Right cardiac atrium (tissue), 5 donors: Measurements from ENCODE around the gene GAGE13. TPM values are rescaled to one million over a fixed set of nuclear protein-coding genes. Genes with fewer than 3 reads are reported as not detected.
"Not testable (repeated sequence)": the region's sequence is repeated elsewhere in the genome, so short reads cannot be mapped to it uniquely, and the experiment has no call there.

ENCODE experiments used
- ATAC-seq, 2 donors: fragments of 200-7000 bp; cut with Tn5 transposase; one replicate each; pipeline versions ENCODE4 v1.8.0 to v1.9.1; 2020; ENCODE audit warnings: moderate library complexity in 2 of 2, mild to moderate bottlenecking in 1 of 2
- DNase-seq, 3 donors: peaks; one replicate each; pipeline ENCODE4 v3.0.0-alpha.2; 2020
- H3K27ac ChIP-seq: one replicate; pipeline ENCODE4 v1.5.1; 2013; ENCODE audit warnings: mild to moderate bottlenecking, low read length, control low read depth, moderate library complexity
- H3K27me3 ChIP-seq: one replicate; pipeline ENCODE4 v1.6.1; 2013; ENCODE audit not compliant: control insufficient read depth, insufficient read depth
- H3K4me1 ChIP-seq: one replicate; pipeline ENCODE4 v1.6.1; 2013; ENCODE audit warnings: low read length; ENCODE audit not compliant: control insufficient read depth, insufficient read depth
- H3K4me3 ChIP-seq: one replicate; pipeline ENCODE4 v1.5.1; 2013; ENCODE audit warnings: low read length, control low read depth
- H3K9me3 ChIP-seq: one replicate; pipeline ENCODE4 v1.6.1; 2013; ENCODE audit warnings: low read length; ENCODE audit not compliant: control insufficient read depth
- WGBS: extraction: QIAGEN DNeasy Blood & Tissue Kit; methylation state at CpG from one replicate; pipeline ENCODE4 v1.1.7; 2013; 5-methylcytosine and 5-hydroxymethylcytosine counted together
- intact Hi-C, 4 donors: fragments of 100-400 bp; cut with DNase I; formaldehyde crosslinking; loops; one replicate each; pipeline versions ENCODE4 v1.11.0 to v1.14.0; 2022 to 2023
- polyA plus RNA-seq: library from polyadenylated mRNA; stranded (reverse); fragments of 200-250 nt; gene quantifications from one replicate; pipeline ENCODE4 v1.2.3, GENCODE V29; 2013
- total RNA-seq, 4 donors: library from RNA; stranded (reverse); fragmentation: NEBNext Ultra II Directional; extraction: Animal tissue kit (Norgen Biotek cat#: 25700); gene quantifications; one replicate each; pipeline ENCODE4 v1.2.1, GENCODE V29; 2021
- donor health status: healthy with polysubstance abuse.
- donor health status: DM: no; HTN: yes; CAD: no.
- donor health status: DM: no; HTN: no; CAD: no.
- donor health status: DM: no; HTN: yes; CAD: no; lungs with severe emphysema.
- donor health status: DM: yes; HTN: yes; CAD: no.

GAGE13 gene
- total and polyA plus RNA-seq, 5 donors: not detected

- intact Hi-C loops: no loop called here
- no peak within 1 kb of the TSS for H3K27ac ChIP-seq
- no peaks in the 10 kb centered on the region for H3K4me1 ChIP-seq
- no peak within 1 kb of the TSS for H3K4me3 ChIP-seq
- no peaks in the 10 kb centered on the region for H3K9me3 ChIP-seq
- DNase-seq (no peak), ATAC-seq (no peak)
- WGBS: 80% methylated on average over 15 of the region's 15 CpGs
- no peaks in the 10 kb centered on the region for H3K27me3 ChIP-seq
Measured at GRCh38 chrX:49303346-49303745, 28.0 kb upstream of the GAGE13 start, which contains the start of gene GAGE10. Gene GAGE10 (plus strand): TSS chrX:49303646. CDS start chrX:49304860, 1,214 bp downstream.

GRCh38 chrX:49307775-49308174, 23.6 kb upstream of the GAGE13 start:
- H3K9me3 ChIP-seq, H3K27me3 ChIP-seq, ATAC-seq, H3K27ac ChIP-seq, H3K4me3 ChIP-seq, H3K4me1 ChIP-seq, intact Hi-C loops, DNase-seq: not testable (repeated sequence)
- 61% methylated on average over 2 of the region's 2 CpGs for WGBS

DNA sequence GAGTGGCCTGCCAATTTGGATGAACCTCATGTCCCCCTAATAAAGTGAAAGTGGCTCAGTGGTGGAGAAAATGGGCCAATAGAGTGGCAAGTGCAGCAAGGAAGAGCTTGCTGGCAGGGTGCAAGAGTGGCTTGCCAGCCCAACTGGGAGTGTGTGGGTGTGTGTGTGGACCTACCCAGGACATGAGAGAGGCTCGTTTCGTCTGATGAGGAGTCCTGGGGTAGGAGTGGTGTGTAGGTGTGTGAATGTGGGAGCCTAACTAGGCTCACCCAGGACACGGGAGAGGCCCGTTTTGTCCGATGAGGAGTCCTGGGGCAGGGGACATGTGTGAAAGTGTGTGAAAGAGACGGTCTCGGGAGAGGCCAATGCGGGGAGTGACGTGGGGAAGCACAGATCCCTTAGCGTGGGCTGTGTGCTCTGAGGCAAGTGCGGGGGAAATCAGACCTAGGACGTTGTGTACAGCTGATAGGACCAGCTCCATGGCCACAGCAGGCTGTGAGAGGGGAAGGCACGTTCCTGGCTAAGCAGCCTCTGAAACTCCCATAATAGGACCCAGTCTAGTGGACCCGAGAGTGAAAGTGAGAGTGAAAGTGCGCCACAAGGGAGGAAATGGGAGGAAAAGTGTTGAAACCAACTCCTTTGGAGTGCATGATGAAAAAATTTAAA, 22.6 kb upstream of the GAGE13 start:
- no peaks in the 10 kb centered on the region for H3K27me3 ChIP-seq
- peak; percentile 78 to 86 for ATAC-seq
- H3K4me3 ChIP-seq: peak overlapping the region; percentile 54
- intact Hi-C loops: no loop called here
- H3K9me3 ChIP-seq: no peaks in the 10 kb centered on the region
- H3K27ac ChIP-seq: peak overlapping the region; percentile 36
- peak in 2 of 3 donors; percentile 40 to 59 for DNase-seq
- no peaks in the 10 kb centered on the region for H3K4me1 ChIP-seq
- 39% methylated on average over 15 of the region's 15 CpGs for WGBS

GRCh38 chrX:49309401-49309981, 21.9 kb upstream of the GAGE13 start:
- Histone ChIP-seq H3K4me1 (no peaks in the 10 kb centered on the region), H3K4me3 (peak overlapping the region; percentile 54), H3K9me3 (no peaks in the 10 kb centered on the region), H3K27me3 (no peaks in the 10 kb centered on the region), H3K27ac (peak overlapping the region; percentile 2)
- DNase-seq: no peak
- peak in 1 of 2 donors; percentile 36 for ATAC-seq
- intact Hi-C loops: no loop called here
- WGBS: 7% methylated on average over 8 of the region's 8 CpGs

DNA sequence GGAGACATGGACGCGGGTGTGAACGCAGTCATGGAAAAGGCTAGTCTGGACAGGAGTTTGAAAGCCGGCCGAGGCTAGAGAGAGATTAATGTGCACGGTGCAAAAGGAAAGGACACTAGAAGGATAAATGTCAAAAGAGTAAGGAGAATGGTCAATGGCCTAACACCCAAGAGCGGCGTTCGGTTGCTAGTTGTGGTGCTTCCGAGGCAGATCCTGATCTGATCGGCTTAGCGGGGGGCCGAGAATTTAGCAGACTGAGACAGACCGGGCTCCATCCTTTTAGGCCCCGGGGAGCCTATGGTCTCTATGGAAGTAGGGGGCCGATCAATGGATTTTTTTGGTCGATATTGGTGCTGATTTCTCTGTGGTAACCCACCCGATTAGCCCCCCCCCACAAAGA, 21.0 kb upstream of the GAGE13 start:
- intact Hi-C loops: no loop called here
- Histone ChIP-seq H3K9me3 (no peaks in the 10 kb centered on the region), H3K27me3 (no peaks in the 10 kb centered on the region), H3K4me3 (no peak overlapping the region), H3K27ac (no peak overlapping the region), H3K4me1 (no peaks in the 10 kb centered on the region)
- ATAC-seq: no peak
- 61% methylated on average over 18 of the region's 18 CpGs for WGBS
- DNase-seq: no peak

GRCh38 chrX:49312176-49312575, 19.2 kb upstream of the GAGE13 start:
- WGBS: 80% methylated on average over 2 of the region's 2 CpGs

DNA sequence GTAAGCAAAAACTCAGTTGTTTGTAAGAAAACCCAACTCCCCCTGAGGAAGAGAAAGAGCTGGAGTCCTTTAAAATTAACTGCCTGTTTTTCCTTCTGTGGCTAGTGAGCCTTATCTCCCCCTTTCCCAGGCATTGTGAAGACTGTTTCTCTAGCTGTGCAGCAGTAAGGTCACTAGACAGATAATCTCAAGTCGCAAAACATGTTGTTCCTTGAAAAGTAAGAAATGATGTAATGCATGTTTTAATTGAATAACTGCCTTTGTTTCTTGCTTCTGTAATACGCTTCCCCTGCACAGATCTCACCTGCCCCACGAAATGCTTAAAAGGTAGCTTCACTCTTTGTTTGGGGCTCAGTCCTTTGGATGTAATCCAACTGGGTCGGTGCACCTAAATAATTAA, 15.3 kb upstream of the GAGE13 start:
- DNase-seq (no peak), ATAC-seq (no peak)
- no peak overlapping the region for H3K4me3 ChIP-seq
- H3K27ac ChIP-seq: no peak overlapping the region
- H3K4me1 ChIP-seq: no peaks in the 10 kb centered on the region
- H3K9me3 ChIP-seq: no peaks in the 10 kb centered on the region
- no peaks in the 10 kb centered on the region for H3K27me3 ChIP-seq
- intact Hi-C loops: no loop called here
- 36% methylated on average over 4 of the region's 4 CpGs for WGBS

More at GRCh38 chrX:49312176-49312575, 19.2 kb upstream of the GAGE13 start:
- H3K4me3 ChIP-seq: no peak overlapping the region
- no peaks in the 10 kb centered on the region for H3K9me3 ChIP-seq
- ATAC-seq (no peak), DNase-seq (no peak)
- no peaks in the 10 kb centered on the region for H3K4me1 ChIP-seq
- no peak overlapping the region for H3K27ac ChIP-seq
- intact Hi-C loops: no loop called here
- H3K27me3 ChIP-seq: no peaks in the 10 kb centered on the region

DNA sequence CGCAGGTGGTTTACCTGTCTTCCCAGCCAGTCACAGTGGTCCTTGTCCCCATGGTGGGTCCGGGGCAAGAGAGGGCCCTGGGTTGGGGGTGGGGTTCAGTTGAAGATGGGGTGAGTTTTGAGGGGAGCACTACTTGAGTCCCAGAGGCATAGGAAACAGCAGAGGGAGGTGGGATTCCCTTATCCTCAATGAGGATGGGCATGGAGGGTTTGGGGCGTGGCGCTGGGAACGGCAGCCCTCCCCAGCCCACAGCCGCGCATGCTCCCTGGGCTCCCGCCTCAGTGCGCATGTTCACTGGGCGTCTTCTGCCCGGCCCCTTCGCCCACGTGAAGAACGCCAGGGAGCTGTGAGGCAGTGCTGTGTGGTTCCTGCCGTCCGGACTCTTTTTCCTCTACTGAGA, 9.6 kb upstream of the GAGE13 start, which contains the start of gene GAGE12J:
GAGE12J (plus strand) TSS at position 301 of the 400 bp plus-strand sequence. CDS start 1,157 bp downstream, outside the sequence.
- H3K9me3 ChIP-seq, H3K4me1 ChIP-seq, H3K27me3 ChIP-seq, H3K27ac ChIP-seq, H3K4me3 ChIP-seq, intact Hi-C loops, ATAC-seq, DNase-seq: not testable (repeated sequence)
- no CpG with 5 or more reads among the region's 16 CpGs for WGBS

DNA sequence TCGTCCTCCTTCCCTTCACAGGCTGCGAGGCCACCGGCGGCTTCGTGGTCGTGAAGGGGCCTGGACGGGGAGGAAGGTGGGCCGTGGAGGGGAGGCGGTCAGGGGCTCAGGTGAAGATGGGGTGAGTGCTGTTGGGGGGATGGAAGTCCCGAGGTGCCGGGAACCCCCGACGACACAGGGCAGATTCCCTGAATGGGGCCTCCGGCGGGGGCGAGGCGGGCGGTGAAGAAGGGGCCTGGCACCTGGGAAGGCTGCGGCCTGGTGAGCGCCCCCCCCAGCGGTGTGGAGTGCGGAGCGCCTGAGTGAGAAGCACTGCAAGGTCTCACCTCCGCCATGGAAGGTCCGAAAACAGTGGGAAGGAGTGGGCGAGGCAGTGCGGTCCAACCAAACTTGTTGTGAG, 9.1 kb upstream of the GAGE13 start:
- peak in 1 of 3 donors; percentile 39 for DNase-seq
- H3K9me3 ChIP-seq, H3K27ac ChIP-seq, H3K27me3 ChIP-seq, ATAC-seq, H3K4me3 ChIP-seq, intact Hi-C loops, H3K4me1 ChIP-seq: not testable (repeated sequence)
- no CpG with 5 or more reads among the region's 27 CpGs for WGBS

DNA sequence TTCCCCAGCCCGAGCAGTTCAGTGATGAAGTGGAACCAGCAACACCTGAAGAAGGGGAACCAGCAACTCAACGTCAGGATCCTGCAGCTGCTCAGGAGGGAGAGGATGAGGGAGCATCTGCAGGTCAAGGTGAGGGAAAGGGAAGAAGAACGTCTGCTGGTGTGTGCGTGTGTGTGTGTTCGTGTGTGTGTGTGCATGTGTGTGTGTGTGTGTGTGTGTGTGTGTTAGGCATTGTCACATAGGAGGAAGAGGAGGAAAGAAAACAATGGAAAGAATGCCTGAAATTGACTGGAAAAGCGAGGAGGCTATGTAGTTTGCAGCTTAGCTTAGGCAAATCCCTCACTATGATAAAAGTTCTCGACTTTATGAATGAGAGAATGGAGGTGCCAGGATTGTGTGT, 7.6 kb upstream of the GAGE13 start:
- intact Hi-C loops: not testable (repeated sequence)

DNA sequence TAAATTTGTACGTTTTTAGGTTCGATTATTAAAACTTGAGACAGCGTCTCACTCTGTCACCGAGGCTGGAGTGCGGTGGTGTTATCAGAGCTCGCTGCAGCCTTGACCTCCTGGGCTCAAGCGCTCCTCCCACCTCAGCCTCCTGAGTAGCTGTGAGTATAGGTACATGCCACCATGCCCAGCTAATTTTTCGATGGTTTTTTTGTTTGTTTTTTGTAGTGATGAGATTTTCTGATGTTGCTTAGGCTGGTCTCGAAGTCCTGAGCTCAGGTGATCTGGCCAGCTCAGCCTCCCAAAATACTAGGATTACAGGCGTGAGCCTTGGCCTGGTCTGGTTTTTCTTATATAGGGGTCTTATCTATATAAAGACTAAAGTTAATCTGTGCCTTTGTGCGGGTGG, 961 bp upstream of the GAGE13 start:
- H3K4me1 ChIP-seq, ATAC-seq, DNase-seq, H3K4me3 ChIP-seq, H3K9me3 ChIP-seq, intact Hi-C loops, H3K27me3 ChIP-seq, H3K27ac ChIP-seq: not testable (repeated sequence)
- 90% methylated on average over 3 of the region's 11 CpGs for WGBS

More for the DNA sequence above, 7.6 kb upstream of the GAGE13 start:
- not testable (repeated sequence) for H3K27me3 ChIP-seq, H3K4me1 ChIP-seq, DNase-seq, ATAC-seq, H3K9me3 ChIP-seq, H3K4me3 ChIP-seq, H3K27ac ChIP-seq
- 74% methylated on average over 3 of the region's 7 CpGs for WGBS
